HG03135 (cell line): ENCODE measurements around the gene ERC1.

Experiments used
- ATAC-seq: cut with Tn5 transposase; IDR thresholded peaks from one replicate; pipeline ENCODE4 v1.9.1; 2021; ENCODE audit warnings: mild to moderate bottlenecking, moderate library complexity; ENCODE audit not compliant: unreplicated experiment

Gene ERC1

GRCh38 chr12:1280059-1280458 is 289.0 kb downstream of the ERC1 start:
- ATAC-seq = no peak

GRCh38 chr12:1281683-1282366 is 290.8 kb downstream of the ERC1 start:
- ATAC-seq = no peak

- ATAC-seq = no peak
Measured at GRCh38 chr12:1282670-1283315, 291.8 kb downstream of the ERC1 start.

GRCh38 chr12:1283316-1283715 is 292.3 kb downstream of the ERC1 start:
- no peak for ATAC-seq

GRCh38 chr12:1284611-1285010 is 293.6 kb downstream of the ERC1 start:
- no peak for ATAC-seq

GRCh38 chr12:1287446-1287975 is 296.5 kb downstream of the ERC1 start:
- no peak for ATAC-seq

- ATAC-seq = no peak
Measured at GRCh38 chr12:1288333-1288732, 297.3 kb downstream of the ERC1 start.

- no peak for ATAC-seq
Measured at GRCh38 chr12:1289371-1290155, 298.5 kb downstream of the ERC1 start.

GRCh38 chr12:1290716-1291115 is 299.7 kb downstream of the ERC1 start:
- no peak for ATAC-seq

GRCh38 chr12:1291601-1292332 is 300.7 kb downstream of the ERC1 start:
- ATAC-seq = no peak

- ATAC-seq = no peak
Measured at GRCh38 chr12:1293901-1294300, 302.9 kb downstream of the ERC1 start.

- ATAC-seq = no peak
Measured at GRCh38 chr12:1297206-1297605, 306.2 kb downstream of the ERC1 start.

GRCh38 chr12:1297639-1298175 is 306.7 kb downstream of the ERC1 start:
- no peak for ATAC-seq

- no peak for ATAC-seq
Measured at GRCh38 chr12:1300460-1300859, 309.4 kb downstream of the ERC1 start.

GRCh38 chr12:1302201-1302870 is 311.3 kb downstream of the ERC1 start:
- no peak for ATAC-seq

GRCh38 chr12:1305063-1305434 is 314.0 kb downstream of the ERC1 start:
- no peak for ATAC-seq

GRCh38 chr12:1305791-1306500 is 314.9 kb downstream of the ERC1 start:
- ATAC-seq = no peak

- no peak for ATAC-seq
Measured at GRCh38 chr12:1306817-1307216, 315.8 kb downstream of the ERC1 start.

GRCh38 chr12:1307796-1308195 is 316.8 kb downstream of the ERC1 start:
- ATAC-seq = no peak

- ATAC-seq = no peak
Measured at GRCh38 chr12:1309613-1310012, 318.6 kb downstream of the ERC1 start.
